Activated naive CD8-positive, alpha-beta T cell treated with anti-CD3 and anti-CD28 coated beads, Interleukin-2, amount 50 U/mL, for 24 hours (primary cell): ENCODE results near the gene ADGRF4.
"Not testable (repeated sequence)": the region's sequence is repeated elsewhere in the genome, so short reads cannot be mapped to it uniquely, and the experiment has no call there.

Experiments used
- ATAC-seq: fragments of 150-1000 bp; cut with Tn5 transposase; one replicate; pipeline ENCODE4 v1.10.0; 2021
- DNase-seq: peaks from one replicate; pipeline ENCODE4 v3.0.0; 2021
- H3K27ac Mint-ChIP-seq: one replicate; pipeline ENCODE4 v1.8.0; 2021; ENCODE audit warnings: mild to moderate bottlenecking, mixed read lengths
- H3K27me3 Mint-ChIP-seq: one replicate; pipeline ENCODE4 v1.8.0; 2021; ENCODE audit warnings: mixed read lengths
- H3K36me3 Mint-ChIP-seq: one replicate; pipeline ENCODE4 v1.8.0; 2021; ENCODE audit warnings: low read depth, mixed read lengths
- H3K4me1 Mint-ChIP-seq: one replicate; pipeline ENCODE4 v1.8.0; 2021; ENCODE audit warnings: mixed read lengths
- H3K4me3 Mint-ChIP-seq: one replicate; pipeline ENCODE4 v1.8.0; 2021; ENCODE audit warnings: mild to moderate bottlenecking, moderate library complexity, mixed read lengths
- H3K9me3 Mint-ChIP-seq: one replicate; pipeline ENCODE4 v1.8.0; 2021; ENCODE audit warnings: mixed read lengths

Gene ADGRF4

GRCh38 chr6:47736083-47736700 is 37.8 kb downstream of the ADGRF4 start:
- Mint-ChIP-seq H3K27ac (no peak overlapping the region), H3K4me1 (no peaks in the 10 kb centered on the region), H3K4me3 (no peak overlapping the region), H3K36me3 (no peaks in the 10 kb centered on the region), H3K9me3 (no peaks in the 10 kb centered on the region), H3K27me3 (no peaks in the 10 kb centered on the region)
- no peak for DNase-seq
- ATAC-seq: no peak

GRCh38 chr6:47737406-47737805 is 39.0 kb downstream of the ADGRF4 start:
- Mint-ChIP-seq H3K4me1 (peaks cover 9% of the 10 kb centered on the region), H3K9me3 (no peaks in the 10 kb centered on the region)
- no peak for DNase-seq

GRCh38 chr6:47740714-47741113 is 42.3 kb downstream of the ADGRF4 start:
- ATAC-seq (no peak), DNase-seq (no peak)
- H3K36me3 Mint-ChIP-seq: no peaks in the 10 kb centered on the region
- H3K4me3 Mint-ChIP-seq: no peak overlapping the region
- H3K27me3 Mint-ChIP-seq: no peaks in the 10 kb centered on the region
- H3K27ac Mint-ChIP-seq: no peak overlapping the region
- H3K9me3 Mint-ChIP-seq: no peaks in the 10 kb centered on the region
- H3K4me1 Mint-ChIP-seq: peaks cover 9% of the 10 kb centered on the region

More at GRCh38 chr6:47737406-47737805, 39.0 kb downstream of the ADGRF4 start:
- no peak overlapping the region for H3K27ac Mint-ChIP-seq
- H3K36me3 Mint-ChIP-seq: no peaks in the 10 kb centered on the region
- H3K27me3 Mint-ChIP-seq: no peaks in the 10 kb centered on the region
- no peak overlapping the region for H3K4me3 Mint-ChIP-seq
- ATAC-seq: no peak

GRCh38 chr6:47741807-47742206 is 43.4 kb downstream of the ADGRF4 start:
- H3K27me3 Mint-ChIP-seq: no peaks in the 10 kb centered on the region
- peaks cover 9% of the 10 kb centered on the region for H3K4me1 Mint-ChIP-seq
- peak; percentile 86 for ATAC-seq
- no peak overlapping the region for H3K4me3 Mint-ChIP-seq
- no peaks in the 10 kb centered on the region for H3K36me3 Mint-ChIP-seq
- no peak overlapping the region for H3K27ac Mint-ChIP-seq
- H3K9me3 Mint-ChIP-seq: no peaks in the 10 kb centered on the region
- no peak for DNase-seq

- no peak for ATAC-seq
- Mint-ChIP-seq H3K27ac (no peak overlapping the region), H3K27me3 (no peaks in the 10 kb centered on the region), H3K9me3 (no peaks in the 10 kb centered on the region), H3K4me3 (no peak overlapping the region), H3K4me1 (peaks cover 9% of the 10 kb centered on the region), H3K36me3 (no peaks in the 10 kb centered on the region)
- DNase-seq: no peak
Measured at GRCh38 chr6:47743744-47744143, 45.4 kb downstream of the ADGRF4 start.

- not testable (repeated sequence) for H3K27me3 Mint-ChIP-seq, H3K36me3 Mint-ChIP-seq, H3K27ac Mint-ChIP-seq, DNase-seq, H3K4me3 Mint-ChIP-seq, H3K9me3 Mint-ChIP-seq, ATAC-seq
- peaks cover 14% of the 10 kb centered on the region for H3K4me1 Mint-ChIP-seq
Measured at GRCh38 chr6:47745269-47745668, 46.9 kb downstream of the ADGRF4 start.

GRCh38 chr6:47749757-47750156 is 51.4 kb downstream of the ADGRF4 start:
- Mint-ChIP-seq H3K9me3 (peaks cover 4% of the 10 kb centered on the region), H3K4me3 (no peak overlapping the region), H3K36me3 (no peaks in the 10 kb centered on the region), H3K4me1 (peaks cover 6% of the 10 kb centered on the region), H3K27me3 (peaks cover 4% of the 10 kb centered on the region), H3K27ac (no peak overlapping the region)
- no peak for ATAC-seq
- no peak for DNase-seq

GRCh38 chr6:47752801-47753200 is 54.4 kb downstream of the ADGRF4 start:
- H3K9me3 Mint-ChIP-seq: peaks cover 7% of the 10 kb centered on the region
- no peaks in the 10 kb centered on the region for H3K36me3 Mint-ChIP-seq
- H3K4me1 Mint-ChIP-seq: peaks cover 6% of the 10 kb centered on the region
- no peak overlapping the region for H3K4me3 Mint-ChIP-seq
- H3K27me3 Mint-ChIP-seq: peaks cover 12% of the 10 kb centered on the region
- no peak overlapping the region for H3K27ac Mint-ChIP-seq
- no peak for ATAC-seq
- no peak for DNase-seq

GRCh38 chr6:47759364-47759763 is 61.0 kb downstream of the ADGRF4 start:
- Mint-ChIP-seq H3K9me3 (peaks cover 3% of the 10 kb centered on the region), H3K4me3 (no peak overlapping the region), H3K27me3 (peaks cover 11% of the 10 kb centered on the region), H3K4me1 (no peaks in the 10 kb centered on the region), H3K36me3 (no peaks in the 10 kb centered on the region), H3K27ac (no peak overlapping the region)
- ATAC-seq (no peak), DNase-seq (no peak)

- Mint-ChIP-seq H3K9me3 (peaks cover 3% of the 10 kb centered on the region), H3K36me3 (no peaks in the 10 kb centered on the region), H3K27ac (no peak overlapping the region), H3K27me3 (peaks cover 5% of the 10 kb centered on the region), H3K4me1 (no peaks in the 10 kb centered on the region), H3K4me3 (no peak overlapping the region)
- ATAC-seq (no peak), DNase-seq (no peak)
Measured at GRCh38 chr6:47762502-47762901, 64.1 kb downstream of the ADGRF4 start.

GRCh38 chr6:47766445-47766844 is 68.1 kb downstream of the ADGRF4 start:
- no peak overlapping the region for H3K4me3 Mint-ChIP-seq
- ATAC-seq (no peak), DNase-seq (no peak)
- peaks cover 6% of the 10 kb centered on the region for H3K27me3 Mint-ChIP-seq
- no peaks in the 10 kb centered on the region for H3K36me3 Mint-ChIP-seq
- no peaks in the 10 kb centered on the region for H3K4me1 Mint-ChIP-seq
- no peak overlapping the region for H3K27ac Mint-ChIP-seq
- peaks cover 3% of the 10 kb centered on the region for H3K9me3 Mint-ChIP-seq

GRCh38 chr6:47767102-47767501 is 68.7 kb downstream of the ADGRF4 start:
- Mint-ChIP-seq H3K4me1 (no peaks in the 10 kb centered on the region), H3K4me3 (no peak overlapping the region), H3K27ac (no peak overlapping the region), H3K9me3 (peaks cover 3% of the 10 kb centered on the region), H3K36me3 (no peaks in the 10 kb centered on the region), H3K27me3 (peaks cover 6% of the 10 kb centered on the region)
- ATAC-seq (no peak), DNase-seq (no peak)

- no peaks in the 10 kb centered on the region for H3K36me3 Mint-ChIP-seq
- no peak overlapping the region for H3K4me3 Mint-ChIP-seq
- ATAC-seq: no peak
- DNase-seq: no peak
- H3K27me3 Mint-ChIP-seq: peaks cover 5% of the 10 kb centered on the region
- no peaks in the 10 kb centered on the region for H3K4me1 Mint-ChIP-seq
- no peak overlapping the region for H3K27ac Mint-ChIP-seq
- peaks cover 3% of the 10 kb centered on the region for H3K9me3 Mint-ChIP-seq
Measured at GRCh38 chr6:47769982-47770381, 71.6 kb downstream of the ADGRF4 start.
